HepG2 (cell line): ENCODE measurements around the gene SGF29. TPM values are rescaled to one million over a fixed set of nuclear protein-coding genes. Genes with fewer than 3 reads are reported as not detected.
"Not testable (repeated sequence)": the region's sequence is repeated elsewhere in the genome, so short reads cannot be mapped to it uniquely, and the experiment has no call there.

Source experiments
- ATAC-seq: fragments of 200-7000 bp; cut with Tn5 transposase; 3 replicates; pipeline ENCODE4 v1.9.1; 2020; ENCODE audit warnings: mild to moderate bottlenecking, moderate library complexity
- BruUV-seq: library from RNA; stranded (reverse); fragments of 400-500 nt; replicated peaks from 2 replicates; lab custom pipeline; 2021; lab: Mats Ljungman, UMichigan
- CTCF ChIA-PET: fragments of 300-600 bp; formaldehyde crosslinking; extraction: SDS; loops from one replicate; lab custom pipeline; 2021; ENCODE audit warnings: low total read pairs, inconsistent platforms, low intra/inter-chr PET ratio; lab: Yijun Ruan, JAX
- POLR2A ChIA-PET: fragments of 350-600 bp; sonication (Branson Sonifier 250); formaldehyde crosslinking; loops from one replicate; lab custom pipeline; 2020; ENCODE audit warnings: antibody characterized with exemption, inconsistent platforms; lab: Yijun Ruan, JAX
- DNase-seq: peaks from one replicate; pipeline ENCODE4 v3.0.0-alpha.2; 2015; ENCODE audit warnings: low spot score
- FAIRE-seq: peaks from 3 replicates; lab custom pipeline; 2011; peaks lifted over from hg19 to GRCh38; lab: Jason Lieb, UNC
- H2AFZ ChIP-seq: one replicate; pipeline ENCODE4 v1.6.1; 2011; ENCODE audit warnings: low read length, inconsistent platforms
- H3K27ac ChIP-seq: fragments of 300-600 bp; 3 replicates; pipeline ENCODE4 v1.8.0; 2011; ENCODE audit warnings: mixed run types, mild to moderate bottlenecking, mixed read lengths, low read length, inconsistent platforms; ENCODE audit not compliant: insufficient read depth; ENCODE audit errors: extremely low read length
- H3K27me3 ChIP-seq, 2 experiments: fragments of 200-600 bp in 1 of 2; 2 replicates in 1 of 2; 3 replicates in 1 of 2; pipeline versions ENCODE4 v1.6.0 to v1.8.0; 2011; ENCODE audit warnings: low read length in 2 of 2, mild to moderate bottlenecking in 2 of 2, moderate library complexity in 2 of 2, inconsistent platforms in 1 of 2; ENCODE audit not compliant: insufficient read depth in 2 of 2, control insufficient read depth in 1 of 2
- H3K36me3 ChIP-seq, 2 experiments: fragments of 200-600 bp in 1 of 2; replicated peaks in 1 of 2; 2 replicates in 1 of 2; 3 replicates in 1 of 2; pipeline versions ENCODE4 v1.5.1 to v1.8.0; 2011; ENCODE audit warnings: low read length in 2 of 2, inconsistent platforms in 1 of 2; ENCODE audit not compliant: insufficient read depth in 2 of 2, control insufficient read depth in 1 of 2
- H3K4me1 ChIP-seq: 2 replicates; pipeline ENCODE4 v1.5.1; 2012; ENCODE audit warnings: low read length, inconsistent platforms; ENCODE audit not compliant: insufficient read depth
- H3K4me2 ChIP-seq: 2 replicates; pipeline ENCODE4 v1.6.0; 2011; ENCODE audit warnings: low read depth, low read length, inconsistent platforms
- H3K4me3 ChIP-seq, 3 experiments: fragments of 200-600 bp in 1 of 3; sonication (generic), shearing (Covaris generic) in 1 of 3; replicated peaks in 1 of 3; 2 replicates each; pipeline ENCODE4 v1.5.1; 2011 to 2016; ENCODE audit warnings: low read length in 3 of 3, inconsistent platforms in 2 of 3, low read depth in 2 of 3, mild to moderate bottlenecking in 2 of 3, control low read depth in 1 of 3, mixed read lengths in 1 of 3; ENCODE audit not compliant: insufficient read depth in 1 of 3
- H3K79me2 ChIP-seq: one replicate; pipeline ENCODE4 v1.6.1; 2011; ENCODE audit warnings: low read length, inconsistent platforms; ENCODE audit not compliant: insufficient read depth
- H3K9ac ChIP-seq: 2 replicates; pipeline ENCODE4 v1.6.0; 2011; ENCODE audit warnings: mild to moderate bottlenecking, low read depth, low read length, inconsistent platforms; ENCODE audit not compliant: insufficient read depth
- H3K9me3 ChIP-seq: 2 replicates; pipeline ENCODE4 v1.5.1; 2012; ENCODE audit warnings: mild to moderate bottlenecking, low read length
- H4K20me1 ChIP-seq: 2 replicates; pipeline ENCODE4 v1.6.0; 2011; ENCODE audit warnings: inconsistent platforms, mild to moderate bottlenecking, low read length, moderate library complexity; ENCODE audit not compliant: insufficient read depth
- NR2F6 ChIP-seq, 2 experiments: IDR thresholded peaks; 2 replicates each; pipeline ENCODE4 v1.6.1; 2016; ENCODE audit warnings: antibody characterized with exemption in 1 of 2, mild to moderate bottlenecking in 1 of 2
- RARA ChIP-seq: IDR thresholded peaks from 2 replicates; pipeline ENCODE4 v1.6.1; 2016; ENCODE audit warnings: missing genetic modification reagents, missing compliant biosample characterization
- RFX5 ChIP-seq: IDR thresholded peaks from 2 replicates; pipeline ENCODE4 v1.6.1; 2011; ENCODE audit warnings: low read depth, low read length, improper control_type of control experiment
- ZNF121 ChIP-seq: sonication (generic); formaldehyde crosslinking; IDR thresholded peaks from 2 replicates; pipeline ENCODE4 v1.5.0; 2020; ENCODE audit warnings: mild to moderate bottlenecking, missing genetic modification reagents
- WGBS: methylation state at CpG from one replicate; pipeline ENCODE4 v1.1.6; 2017; ENCODE audit warnings: low lambda C conversion rate; 5-methylcytosine and 5-hydroxymethylcytosine counted together
- in situ Hi-C: cut with HindIII; loops from 2 replicates; pipeline ENCODE4 v1.10.0; 2017; ENCODE audit warnings: low pct_unique_long_range_greater_than_20kb; ENCODE audit not compliant: extremely low pct_ligation_motif_present
- intact Hi-C: fragments of 100-400 bp; cut with micrococcal nuclease; formaldehyde crosslinking; loops from one replicate; pipeline ENCODE4 v1.10.0; 2022; ENCODE audit not compliant: unreplicated experiment
- polyA plus RNA-seq, 8 experiments: library from polyadenylated mRNA; depleted of rRNA in 3 of 8; stranded (reverse) in 7 of 8; unstranded in 1 of 8; fragments of >200 nt; fragmentation: Illumina TruSeq in 4 of 8; extraction: Trizol in 4 of 8; gene quantifications; 2 replicates each; pipeline versions ENCODE4 v1.2.1 to v1.2.3, GENCODE V29; 2011 to 2016; ENCODE audit warnings: low read depth in 4 of 8, missing spikeins in 1 of 8, mixed read lengths in 1 of 8; ENCODE audit not compliant: insufficient read depth in 1 of 8
- total RNA-seq, 5 experiments: library from RNA; depleted of rRNA; stranded (reverse); fragments of >200 nt; fragmentation: Illumina TruSeq; extraction: Trizol; gene quantifications; 2 replicates each; pipeline ENCODE4 v1.2.3, GENCODE V29; 2016; ENCODE audit warnings: low read depth in 1 of 5
- TF ChIP-seq, protein P1 (sequence below): IDR thresholded peaks from 2 replicates; pipeline ENCODE4 v1.6.1; 2016; ENCODE audit warnings: mild to moderate bottlenecking, missing biosample characterization, missing genetic modification reagents

SGF29 gene
- total and polyA plus RNA-seq, 2 of the 13 experiments (the other 11 are each of a cell fraction or from before 2014, with no cell fraction given), result 5.0 to 29.4 TPM

- TF ChIP-seq RFX5, result no peak
Observed at GRCh38 chr16:28617874-28618273, 64.2 kb downstream of the SGF29 start (continued).

DNA sequence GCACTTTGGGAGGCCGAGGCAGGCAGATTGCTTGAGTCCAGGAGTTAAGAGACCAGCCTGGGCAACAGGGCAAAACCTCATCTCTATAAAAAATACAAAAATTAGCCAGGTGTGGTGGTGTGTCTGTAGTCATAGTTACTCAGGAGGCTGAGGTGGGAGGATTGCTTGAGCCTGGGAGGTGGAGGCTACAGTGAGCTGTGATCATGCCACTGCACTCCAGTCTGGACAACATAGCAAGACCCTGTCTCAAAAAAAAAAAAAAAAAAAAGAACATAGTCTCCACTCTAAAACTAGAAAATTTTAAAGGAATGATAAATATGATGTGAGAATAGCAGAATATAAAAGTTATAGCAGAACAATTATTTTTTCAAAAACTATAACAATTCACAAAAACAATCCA, 66.6 kb downstream of the SGF29 start:
- peaks cover 55% of the 10 kb centered on the region for H3K4me1 ChIP-seq
- CTCF ChIA-PET, DNase-seq, BruUV-seq, FAIRE-seq, H2AFZ ChIP-seq, in situ Hi-C loops, H3K9me3 ChIP-seq, H3K27me3 ChIP-seq, POLR2A ChIA-PET, intact Hi-C loops, H3K79me2 ChIP-seq, H3K4me3 ChIP-seq, ATAC-seq, H3K36me3 ChIP-seq, H3K27ac ChIP-seq, H4K20me1 ChIP-seq, H3K4me2 ChIP-seq, H3K9ac ChIP-seq: not testable (repeated sequence)
- 23% methylated on average over 1 of the region's 1 CpG for WGBS
- TF ChIP-seq ZNF121, result peak; percentile 64

DNA sequence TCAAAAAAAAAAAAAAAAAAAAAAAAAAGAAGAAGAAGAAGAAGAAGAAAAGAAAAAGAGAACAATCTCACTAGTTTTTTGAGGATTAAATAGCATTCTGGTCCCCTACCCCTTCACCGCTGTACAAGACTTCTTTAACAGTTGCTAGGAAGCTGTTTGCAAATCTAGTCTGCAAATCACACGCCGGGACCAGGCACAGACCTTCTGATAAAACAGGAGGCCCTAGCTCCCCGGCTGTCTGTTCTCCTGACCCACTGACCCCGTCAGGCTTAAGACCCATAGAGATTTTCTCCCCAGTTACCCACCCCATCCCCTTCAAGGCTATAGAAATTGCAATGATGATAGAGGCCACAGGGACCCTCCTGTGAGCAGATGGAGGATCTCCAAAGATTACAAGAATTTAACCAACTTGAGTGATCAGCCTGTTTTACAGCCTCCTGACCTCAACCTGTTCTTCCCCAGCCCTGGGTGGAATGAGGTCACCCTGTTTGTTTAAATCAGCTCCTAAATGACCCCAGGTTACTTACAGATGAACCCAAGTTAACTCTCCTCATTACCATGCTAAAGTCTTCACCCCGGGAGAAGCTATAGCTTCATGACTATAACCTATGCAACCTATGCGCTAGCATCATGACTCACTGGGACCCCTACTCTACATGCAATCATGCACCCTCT, 67.9 kb downstream of the SGF29 start:
- DNase-seq (no peak), FAIRE-seq (peak; percentile 34), ATAC-seq (peak; percentile 13; the same call in 2 of the 3 replicates)
- Histone ChIP-seq H2AFZ (no peak overlapping the region), H3K9ac (no peak overlapping the region), H3K4me3 (no peak overlapping the region), H3K27me3 (no peaks in the 10 kb centered on the region; a peak in 1 of 5 replicates), H3K4me2 (no peak overlapping the region), H3K27ac (no peak overlapping the region), H4K20me1 (no peaks in the 10 kb centered on the region), H3K4me1 (peaks cover 50% of the 10 kb centered on the region), H3K9me3 (no peaks in the 10 kb centered on the region), H3K36me3 (no peaks in the 10 kb centered on the region), H3K79me2 (no peaks in the 10 kb centered on the region)
- no TSS peak for BruUV-seq
- CTCF ChIA-PET, result no interaction called here
- TF ChIP-seq, protein P1, sequence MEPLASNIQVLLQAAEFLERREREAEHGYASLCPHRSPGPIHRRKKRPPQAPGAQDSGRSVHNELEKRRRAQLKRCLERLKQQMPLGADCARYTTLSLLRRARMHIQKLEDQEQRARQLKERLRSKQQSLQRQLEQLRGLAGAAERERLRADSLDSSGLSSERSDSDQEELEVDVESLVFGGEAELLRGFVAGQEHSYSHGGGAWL, result no peak
- TF ChIP-seq RARA (CRISPR knock-in tag) (peak; percentile 53; the same call in 1 of the 2 replicates), NR2F6 (IDR thresholded peaks at IDR 0.05) (0 out of 2 replicates have a peak, but pooled peaks have one; percentile 24), NR2F6 (CRISPR knock-in tag; IDR thresholded peaks at IDR 0.05) (no peak)
- intact Hi-C loops (no loop called here), in situ Hi-C loops (no loop called here)
- WGBS, result 14% methylated on average over 7 of the region's 7 CpGs
- POLR2A ChIA-PET, result interaction anchor here (0.7 to 0.9 kb wide), 2 partner anchors 12 to 1459 kb away, joined by 3 read pairs; partner anchors contain the start of gene SULT1A1
